NCI-H1105 treated with DMSO at 0.1 percent for 48 hours (cell line): Measurements from ENCODE around the gene NDN.

Experiments used
- DNase-seq: peaks from one replicate; lab custom pipeline; 2025; lab: John Stamatoyannopoulos, UW

The NDN gene

DNA sequence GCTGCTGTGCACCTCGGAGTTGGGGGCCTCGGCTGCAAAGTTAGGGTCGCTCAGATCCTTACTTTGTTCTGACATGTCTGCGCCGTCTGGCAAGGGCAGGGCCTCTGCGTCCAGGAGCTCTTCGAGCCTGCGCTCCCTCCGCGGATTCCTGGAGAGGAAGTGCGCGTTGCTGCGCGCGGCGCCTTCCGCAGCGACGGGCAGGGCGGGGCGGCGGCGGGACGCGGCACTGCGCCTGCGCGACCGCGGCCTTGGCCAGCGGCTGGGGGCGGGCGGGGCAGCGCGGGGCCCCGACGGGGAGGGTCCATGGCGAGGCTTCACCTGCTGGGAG lies at the start of gene NDN:
TSS of gene NDN (minus strand) at position 163 of the 328 bp plus-strand sequence. CDS start at position 75, 88 bp downstream.
- no peak for DNase-seq

GRCh38 chr15:23736033-23736673 lies 49.0 kb upstream of the NDN start:
- peak; percentile 9 for DNase-seq

- DNase-seq = peak; percentile 75
Observed at GRCh38 chr15:23734862-23735261, 47.8 kb upstream of the NDN start.

- peak; percentile 26 for DNase-seq
Observed at GRCh38 chr15:23713874-23714656, 27.0 kb upstream of the NDN start.

GRCh38 chr15:23708332-23708731 lies 21.2 kb upstream of the NDN start:
- DNase-seq = no peak

DNA sequence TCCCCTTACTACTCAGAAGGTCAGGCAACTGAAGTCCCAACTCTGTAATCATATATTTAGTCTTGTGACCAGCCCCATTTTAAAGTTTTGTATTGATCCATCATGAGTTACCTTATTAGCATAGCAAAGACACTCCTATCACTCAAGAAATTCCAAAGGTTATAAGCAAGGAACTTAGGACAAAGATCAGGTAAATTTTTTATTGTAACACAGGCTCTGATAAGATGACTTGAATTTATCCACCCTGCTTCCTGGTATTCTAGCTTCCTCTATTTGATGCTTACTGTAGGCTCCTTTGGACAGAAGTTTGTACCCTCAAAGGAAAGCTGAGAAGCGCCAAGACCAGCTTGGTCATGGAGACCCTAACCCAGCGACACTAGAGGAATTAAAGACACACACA lies 8.2 kb upstream of the NDN start:
- DNase-seq = no peak

DNA sequence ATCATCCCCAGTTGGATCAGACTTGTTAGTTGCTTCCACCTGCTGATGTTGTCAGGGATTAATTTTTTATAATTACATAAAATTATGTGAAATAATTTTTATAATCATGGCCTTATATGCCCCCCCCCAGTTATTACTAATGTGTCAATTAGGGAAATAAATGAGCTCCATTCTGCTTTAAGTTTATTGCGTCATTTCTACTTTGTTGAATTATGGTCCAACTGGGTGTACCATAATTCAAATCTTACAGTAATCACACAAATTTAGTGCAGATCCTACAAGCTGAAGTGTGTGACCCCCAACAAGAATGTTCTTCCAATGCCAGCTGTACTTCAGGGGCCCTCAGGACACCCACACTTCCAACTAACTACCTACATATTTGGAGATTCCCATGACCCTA lies 7.5 kb upstream of the NDN start:
- no peak for DNase-seq

GRCh38 chr15:23690450-23690852 lies 3.3 kb upstream of the NDN start:
- no peak for DNase-seq

DNA sequence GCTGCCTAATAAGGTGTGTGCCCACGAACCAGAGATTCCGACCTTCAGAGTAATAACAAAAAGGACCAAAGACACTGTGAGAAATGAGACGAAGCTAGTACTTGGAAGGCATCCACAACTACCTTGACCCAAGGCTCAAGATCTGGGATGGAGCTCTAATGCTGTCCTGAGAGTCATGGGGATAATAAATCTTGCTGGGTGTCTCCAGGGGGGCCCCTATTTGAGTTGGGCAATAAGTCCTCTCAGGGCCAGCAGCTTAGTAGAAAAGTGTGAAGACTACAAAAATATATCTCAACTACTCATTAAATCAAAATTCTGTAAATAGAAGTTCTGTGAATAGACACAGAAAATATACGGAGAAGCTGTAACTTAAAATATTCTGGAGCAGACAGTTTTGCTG lies 2.9 kb upstream of the NDN start:
- DNase-seq = no peak

- no peak for DNase-seq
Observed at GRCh38 chr15:23686466-23687142, 501 bp downstream of the NDN start.

DNA sequence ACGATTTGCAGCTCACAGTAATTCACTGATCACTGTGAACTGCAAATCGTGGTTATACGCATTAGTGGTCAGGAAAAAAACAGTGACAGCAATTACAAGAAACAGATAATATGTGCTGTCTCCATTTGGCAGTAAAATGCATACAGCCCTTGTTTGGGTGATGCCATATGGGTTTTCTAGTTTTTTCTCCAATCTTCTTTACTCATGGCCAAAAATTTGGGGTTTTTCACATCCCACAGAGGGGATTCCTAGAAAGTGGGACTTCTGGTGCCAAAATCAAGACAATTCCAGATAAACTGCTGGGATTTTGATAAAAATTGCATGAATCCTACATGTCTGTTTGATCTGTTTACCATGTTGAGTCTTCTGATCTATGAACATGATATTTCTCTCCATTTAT lies 15.6 kb downstream of the NDN start:
- DNase-seq = no peak

- DNase-seq = no peak
Observed at GRCh38 chr15:23670970-23671369, 16.1 kb downstream of the NDN start.

DNA sequence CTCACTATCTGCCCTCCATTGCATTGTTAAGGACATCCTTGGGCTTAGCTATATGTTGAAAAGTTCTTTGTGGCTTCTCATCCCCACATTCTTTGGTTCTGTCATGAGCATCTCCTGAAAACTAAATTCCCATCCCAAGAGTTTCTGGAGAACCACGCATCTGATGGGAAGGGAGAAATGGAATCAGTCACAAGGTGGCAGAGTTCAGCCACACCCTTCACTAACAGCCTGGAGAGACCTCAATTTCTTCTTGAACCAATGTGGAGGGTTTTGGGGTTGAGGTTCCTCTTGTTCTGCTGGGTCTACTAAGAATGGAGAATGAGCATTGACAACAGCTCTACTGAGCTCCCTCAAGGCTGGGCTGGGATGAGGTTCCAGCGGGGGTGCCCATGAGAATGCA lies 23.9 kb downstream of the NDN start:
- no peak for DNase-seq

GRCh38 chr15:23648920-23649515 lies 38.1 kb downstream of the NDN start:
- DNase-seq = peak; percentile 34

GRCh38 chr15:23647421-23648370 lies 39.4 kb downstream of the NDN start, which contains the start of gene MAGEL2:
Gene MAGEL2, minus strand, starts transcription at chr15:23647867. Its CDS starts 125 bp downstream, at chr15:23647742.
- DNase-seq = peak; percentile 53

- DNase-seq = no peak
Observed at GRCh38 chr15:23647001-23647295, 40.2 kb downstream of the NDN start.

DNA sequence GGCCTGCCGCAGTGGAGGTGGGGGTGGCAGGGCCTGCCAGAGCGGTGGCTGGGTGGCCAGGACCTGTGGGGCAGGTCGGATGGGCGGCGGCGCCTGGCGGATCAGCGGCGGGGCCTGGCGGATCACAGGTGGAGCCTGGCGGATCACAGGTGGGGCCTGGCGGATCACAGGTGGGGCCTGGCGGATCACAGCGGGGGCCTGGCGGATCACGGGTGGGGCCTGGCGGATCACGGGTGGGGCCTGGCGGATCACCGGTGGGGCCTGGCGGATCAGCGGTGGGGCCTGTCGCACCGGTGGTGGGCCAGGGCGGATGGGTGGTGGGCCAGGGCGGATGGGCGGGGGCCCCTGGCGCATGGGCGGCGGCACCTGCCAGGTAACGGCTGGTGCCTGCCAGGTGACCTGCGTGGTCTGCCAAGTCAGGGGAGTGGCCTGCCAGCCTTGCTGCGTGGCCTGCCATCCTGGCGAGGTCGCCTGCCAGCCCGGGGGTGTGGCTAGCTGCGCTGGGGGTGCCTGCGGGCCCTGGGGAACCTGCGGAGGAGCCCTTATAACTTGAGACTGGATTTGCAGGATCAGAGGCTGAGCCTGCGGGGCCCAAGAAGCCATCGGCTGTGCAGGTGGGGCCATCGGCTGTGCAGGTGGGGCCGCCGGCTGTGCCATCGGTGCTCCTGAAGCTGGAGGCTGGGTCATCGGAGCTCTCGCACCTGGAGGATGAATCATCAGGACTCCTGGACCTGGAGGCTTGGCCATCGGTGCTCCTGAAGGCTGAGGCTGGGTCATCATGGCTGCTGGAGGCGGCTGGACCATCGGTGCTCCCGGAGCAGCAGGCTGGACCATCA lies 40.7 kb downstream of the NDN start:
- no peak for DNase-seq

DNA sequence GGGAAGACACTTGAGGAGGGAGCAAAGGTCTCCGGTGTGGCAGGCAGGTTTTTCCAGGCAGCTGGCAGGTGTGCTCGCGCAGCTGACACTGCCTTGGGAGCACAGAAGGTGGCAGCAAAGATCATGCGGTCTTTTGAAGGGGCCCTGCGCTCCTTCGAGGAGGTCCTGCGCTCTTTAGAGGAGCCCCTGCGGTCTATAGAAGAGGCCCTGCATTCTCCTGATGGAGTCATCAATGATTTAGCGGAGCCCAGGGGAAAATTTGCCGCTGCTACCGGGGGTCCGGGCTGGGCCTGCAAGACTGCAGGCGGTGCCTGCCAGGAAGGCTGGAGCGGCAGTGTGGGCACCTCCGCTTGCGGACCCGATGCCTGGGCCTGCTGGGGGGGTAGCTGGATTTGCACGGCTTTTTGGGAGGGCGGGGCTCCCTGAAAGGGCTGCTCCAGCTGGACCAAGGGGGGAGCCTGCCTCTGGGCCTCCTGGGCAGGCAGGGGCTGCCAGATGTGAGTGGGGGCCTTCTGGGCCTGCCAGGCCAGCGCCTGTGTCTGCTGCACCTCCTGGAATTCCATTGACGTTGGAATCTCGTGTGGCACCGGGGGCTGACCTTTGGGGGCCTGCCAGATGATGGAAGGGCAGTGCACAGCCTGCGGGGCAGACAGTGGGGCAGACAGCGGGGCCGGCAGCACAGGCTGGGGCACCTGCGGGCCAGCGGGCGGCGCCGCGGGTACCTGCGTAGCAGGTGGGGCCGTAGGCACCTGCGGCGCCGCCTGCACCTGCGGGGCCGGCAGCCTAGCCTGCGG lies 41.5 kb downstream of the NDN start:
- DNase-seq = no peak

- DNase-seq = no peak
Observed at GRCh38 chr15:23644829-23645228, 42.3 kb downstream of the NDN start.
